ENCODE measurements around the gene NCF4. TPM values are rescaled to one million over a fixed set of nuclear protein-coding genes. Genes with fewer than 3 reads are reported as not detected.

Gene NCF4
- total RNA-seq, 1 donor from 2014 or later, result not detected

DNA sequence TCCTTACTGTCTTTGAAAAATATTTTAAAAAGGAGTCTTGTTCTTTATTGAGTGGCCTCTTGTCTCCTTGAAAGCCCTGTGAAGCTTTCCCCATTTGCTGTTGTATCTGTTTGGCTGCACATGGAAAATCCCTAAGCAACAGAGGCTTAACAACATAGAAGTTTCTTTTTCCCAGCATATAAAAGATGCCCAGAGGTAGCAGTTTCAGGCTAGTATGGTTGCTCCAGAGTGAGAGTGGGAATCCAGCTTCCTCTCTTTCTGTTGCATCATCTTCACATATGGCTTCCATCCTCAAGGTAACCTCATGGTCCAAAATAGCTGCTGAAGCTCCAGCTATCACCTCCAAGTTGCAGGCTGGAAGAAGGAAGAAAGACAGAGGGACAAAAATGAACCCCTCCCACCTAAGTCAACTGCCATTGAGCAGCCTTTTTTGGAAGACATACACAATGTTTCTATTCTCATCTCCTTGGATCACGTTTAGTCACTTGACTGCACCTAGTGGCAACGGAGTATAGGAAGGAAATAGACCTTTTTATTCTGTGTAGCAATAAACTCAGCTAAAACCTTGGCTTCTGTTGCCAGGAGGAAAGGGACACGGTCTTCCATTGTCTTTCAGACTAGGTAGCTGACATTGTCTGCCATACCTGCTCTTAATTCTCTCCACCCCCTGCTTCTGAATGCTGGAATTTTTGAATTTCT, 57.9 kb downstream of the NCF4 start:
- DNase-seq (ENCODE audit: low read depth), result no peak

GRCh38 chr22:36921309-36922104, 60.7 kb downstream of the NCF4 start:
- no peak for DNase-seq (ENCODE audit: low read depth)

- DNase-seq (ENCODE audit: low read depth), result no peak
These were observed 61.4 kb downstream of the NCF4 start for GRCh38 chr22:36922105-36922608.

DNA sequence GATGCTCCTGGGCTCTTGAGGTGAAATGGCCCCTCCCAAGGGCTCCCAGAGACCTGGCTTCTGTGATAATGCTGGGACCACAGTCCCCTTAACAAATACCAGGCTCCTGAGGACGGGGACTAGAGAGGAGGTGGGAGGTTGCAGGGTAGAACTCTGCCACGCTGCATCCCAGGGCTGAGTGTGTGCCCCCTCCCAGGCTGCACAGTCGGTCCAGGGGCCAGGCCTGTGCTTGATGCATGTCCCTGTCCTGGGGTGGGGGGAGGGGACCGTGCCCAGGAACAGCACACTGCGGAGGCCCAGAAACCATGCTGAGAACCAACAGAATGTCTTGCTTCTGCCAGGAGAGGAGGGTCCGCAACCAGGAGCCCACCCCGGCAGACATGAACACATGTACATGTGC, 61.9 kb downstream of the NCF4 start:
- DNase-seq (ENCODE audit: low read depth), result no peak

- DNase-seq (ENCODE audit: low read depth), result no peak
These were observed 62.5 kb downstream of the NCF4 start for GRCh38 chr22:36923131-36923788.

- DNase-seq (ENCODE audit: low read depth), result no peak
These were observed 63.4 kb downstream of the NCF4 start for GRCh38 chr22:36924151-36924698.

DNA sequence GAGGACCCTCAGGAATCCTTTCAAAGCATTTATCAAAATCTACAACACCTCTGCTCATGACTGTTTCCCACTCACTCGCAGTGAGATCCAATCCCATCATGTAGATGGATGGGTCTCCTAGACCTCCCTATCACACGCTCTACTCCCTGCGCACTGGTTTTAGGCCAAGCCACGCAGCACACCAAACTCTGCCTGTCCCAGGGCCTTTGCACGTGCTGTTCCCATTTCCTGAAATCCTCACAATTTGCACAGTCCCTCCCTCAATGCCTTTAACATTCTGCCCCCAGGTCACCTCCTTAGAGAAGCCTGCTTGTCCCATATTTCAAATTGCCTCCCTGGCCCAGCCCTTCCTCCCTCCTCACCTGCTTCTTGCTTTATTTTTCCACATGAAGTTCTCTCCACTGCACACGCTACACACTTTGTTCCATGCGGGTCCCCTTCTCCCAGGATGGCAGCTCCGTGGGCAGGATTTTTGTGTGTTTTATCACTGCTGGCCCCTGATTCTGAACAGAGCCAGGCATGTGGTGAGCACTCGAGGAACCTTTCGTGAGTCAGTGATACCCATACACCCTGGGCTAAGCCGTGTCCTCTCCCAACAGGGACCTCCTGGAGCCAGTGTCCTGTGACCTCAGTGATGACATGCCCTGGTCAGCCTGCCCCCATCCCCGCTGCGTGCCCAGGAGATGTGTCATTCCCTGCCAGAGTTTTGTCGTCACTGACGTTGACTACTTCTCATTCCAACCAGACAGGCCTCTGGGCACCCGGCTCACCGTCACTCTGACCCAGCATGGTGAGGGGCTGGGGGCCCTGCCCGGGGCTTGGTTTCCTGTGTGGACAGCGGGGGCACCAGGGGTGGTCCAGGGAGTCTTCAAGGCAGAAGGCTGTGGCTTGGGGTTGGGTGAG, 64.8 kb downstream of the NCF4 start:
- no peak for DNase-seq (ENCODE audit: low read depth)

DNA sequence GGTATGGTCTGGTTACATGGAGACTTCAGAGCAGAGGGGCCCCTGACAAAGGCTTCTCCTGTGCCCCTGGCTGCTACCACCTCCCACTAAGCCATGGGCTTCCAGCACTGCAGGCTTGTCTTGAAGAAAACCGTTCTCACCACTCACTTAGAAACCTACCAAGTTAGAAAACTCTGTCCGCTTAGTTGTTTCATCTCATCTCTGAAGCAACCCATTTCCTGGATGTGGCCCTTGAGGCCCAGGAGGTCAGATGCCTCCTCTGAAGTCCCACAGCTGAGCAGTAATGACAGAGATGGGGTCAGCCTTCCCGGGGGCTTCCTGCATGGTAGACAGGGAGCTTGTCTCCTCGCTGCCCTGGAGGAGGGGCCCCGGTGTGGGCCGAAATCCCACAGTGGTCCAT, 65.5 kb downstream of the NCF4 start:
- DNase-seq (ENCODE audit: low read depth), result no peak

GRCh38 chr22:36926721-36927435, 66.1 kb downstream of the NCF4 start:
- DNase-seq (ENCODE audit: low read depth), result no peak

Other genes with a start within 250 kb of the NCF4 start
- not detected in 2 replicates for gene CACNG2, start 157.3 kb upstream of the NCF4 start, total RNA-seq
- 13.4 and 14.6 TPM in 2 replicates for gene IFT27, start 84.9 kb upstream of the NCF4 start, total RNA-seq
- gene PVALB, start 44.0 kb upstream of the NCF4 start, total RNA-seq, result 3.3 and 30.7 TPM in 2 replicates
- gene CSF2RB, start 52.6 kb downstream of the NCF4 start, total RNA-seq, result not detected in 2 replicates
- gene TST, start 158.4 kb downstream of the NCF4 start, total RNA-seq, result 31.9 and 32.2 TPM in 2 replicates
- gene MPST, start 158.7 kb downstream of the NCF4 start, total RNA-seq, result 71.5 and 109 TPM in 2 replicates
- gene KCTD17, start 190.7 kb downstream of the NCF4 start, total RNA-seq, result 10.7 and 11.0 TPM in 2 replicates
- gene TMPRSS6, start 248.7 kb downstream of the NCF4 start, total RNA-seq, result not detected in 2 replicates